Measurements from ENCODE around the gene HCAR2.
"Not testable (repeated sequence)": the region's sequence is repeated elsewhere in the genome, so short reads cannot be mapped to it uniquely, and the experiment has no call there.

The HCAR2 gene

GRCh38 chr12:122716658-122717057 lies 13.5 kb upstream of the HCAR2 start, which contains the start of gene HCAR3:
TSS of gene HCAR3 (minus strand) at chr12:122716811. CDS start at chr12:122716737, 74 bp downstream.
- DNase-seq (ENCODE audit: low read depth in 2 of 2) = not testable (repeated sequence)

GRCh38 chr12:122715211-122715610 lies 12.1 kb upstream of the HCAR2 start:
- DNase-seq (ENCODE audit: low read depth in 2 of 2) = not testable (repeated sequence)

- DNase-seq (ENCODE audit: low read depth in 2 of 2) = not testable (repeated sequence)
Observed at GRCh38 chr12:122713491-122714188, 10.5 kb upstream of the HCAR2 start.

- DNase-seq (ENCODE audit: low read depth in 2 of 2) = not testable (repeated sequence)
Observed at GRCh38 chr12:122711266-122711665, 8.1 kb upstream of the HCAR2 start.

- DNase-seq (ENCODE audit: low read depth in 2 of 2) = not testable (repeated sequence)
Observed at GRCh38 chr12:122710341-122710740, 7.2 kb upstream of the HCAR2 start.

GRCh38 chr12:122709287-122709686 lies 6.1 kb upstream of the HCAR2 start:
- not testable (repeated sequence) for DNase-seq (ENCODE audit: low read depth in 2 of 2)

GRCh38 chr12:122703841-122704240 lies 684 bp upstream of the HCAR2 start:
- not testable (repeated sequence) for DNase-seq (ENCODE audit: low read depth in 2 of 2)

GRCh38 chr12:122701481-122701880 lies 1.7 kb downstream of the HCAR2 start:
- DNase-seq (ENCODE audit: low read depth in 2 of 2) = not testable (repeated sequence)

GRCh38 chr12:122700038-122700710 lies 3.0 kb downstream of the HCAR2 start:
- DNase-seq (ENCODE audit: low read depth in 2 of 2) = not testable (repeated sequence)

DNA sequence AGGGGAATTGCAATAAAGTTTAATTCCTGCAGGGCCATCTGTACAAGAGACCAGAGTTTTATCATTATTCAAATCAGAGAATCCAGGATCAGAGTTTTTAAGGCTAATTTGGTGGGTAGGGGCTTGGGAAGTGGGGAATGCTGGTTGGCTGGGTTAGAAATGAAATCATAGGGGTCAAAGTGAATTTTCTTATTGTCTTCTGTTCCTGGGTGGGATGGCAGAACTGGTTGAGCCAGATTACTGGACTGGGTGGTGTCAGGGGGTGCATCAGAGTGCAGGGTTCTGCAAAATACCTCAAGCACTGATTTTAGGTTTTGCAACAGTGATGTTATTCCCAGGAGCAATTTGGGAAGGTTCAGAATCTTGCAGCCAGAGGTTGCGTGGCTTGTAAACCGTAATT lies 6.2 kb downstream of the HCAR2 start:
- not testable (repeated sequence) for DNase-seq (ENCODE audit: low read depth in 2 of 2)

- DNase-seq (ENCODE audit: low read depth in 2 of 2) = no peak
Observed at GRCh38 chr12:122691566-122691965, 11.6 kb downstream of the HCAR2 start.

GRCh38 chr12:122688291-122688690 lies 14.9 kb downstream of the HCAR2 start:
- DNase-seq (ENCODE audit: low read depth in 2 of 2) = no peak

DNA sequence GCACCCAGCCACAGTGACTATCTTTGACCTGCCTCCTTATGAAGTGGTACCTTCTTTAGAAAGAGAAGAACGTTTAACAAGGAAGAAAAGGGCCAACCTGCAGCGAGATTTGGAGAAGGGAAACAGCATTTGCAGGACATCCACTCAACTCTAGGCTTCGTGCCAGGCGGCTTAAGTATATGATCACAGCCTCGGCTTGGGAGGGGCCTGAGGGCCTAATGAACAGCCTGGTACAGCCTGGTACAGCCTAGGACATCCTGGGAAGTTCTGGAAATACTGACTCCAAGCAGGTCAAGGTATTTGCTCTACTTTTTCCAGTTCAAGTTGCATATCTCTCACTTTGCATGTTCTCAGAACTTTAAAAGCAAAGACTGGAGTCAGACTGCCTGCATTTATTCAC lies 16.1 kb downstream of the HCAR2 start:
- DNase-seq (ENCODE audit: low read depth in 2 of 2) = no peak

GRCh38 chr12:122686538-122686937 lies 16.6 kb downstream of the HCAR2 start:
- no peak for DNase-seq (ENCODE audit: low read depth in 2 of 2)

GRCh38 chr12:122684297-122684813 lies 18.8 kb downstream of the HCAR2 start:
- no peak for DNase-seq (ENCODE audit: low read depth in 2 of 2)

- peak in 1 of 2 experiments; percentile 17 for DNase-seq (ENCODE audit: low read depth in 2 of 2)
Observed at GRCh38 chr12:122681814-122682213, 21.3 kb downstream of the HCAR2 start.

- not testable (repeated sequence) for DNase-seq (ENCODE audit: low read depth in 2 of 2)
Observed at GRCh38 chr12:122680989-122681388, 22.2 kb downstream of the HCAR2 start.

DNA sequence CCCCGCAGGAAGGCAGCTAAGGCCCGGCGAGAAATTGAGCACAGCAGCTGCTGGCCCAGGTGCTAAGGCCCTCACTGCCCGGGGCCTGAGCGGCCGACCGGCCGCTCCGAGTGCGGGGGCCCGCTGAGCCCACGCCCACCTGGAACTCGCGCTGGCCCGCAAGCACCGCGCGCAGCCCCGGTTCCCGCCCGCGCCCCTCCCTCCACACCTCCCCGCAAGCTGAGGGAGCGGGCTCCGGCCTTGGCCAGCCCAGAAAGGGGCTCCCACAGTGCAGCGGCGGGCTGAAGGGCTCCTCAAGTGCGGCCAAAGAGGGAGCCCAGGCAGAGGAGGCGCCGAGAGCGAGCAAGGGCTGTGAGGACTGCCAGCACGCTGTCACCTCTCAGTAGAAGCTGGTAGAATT lies 26.4 kb downstream of the HCAR2 start:
- DNase-seq (ENCODE audit: low read depth in 2 of 2) = not testable (repeated sequence)

DNA sequence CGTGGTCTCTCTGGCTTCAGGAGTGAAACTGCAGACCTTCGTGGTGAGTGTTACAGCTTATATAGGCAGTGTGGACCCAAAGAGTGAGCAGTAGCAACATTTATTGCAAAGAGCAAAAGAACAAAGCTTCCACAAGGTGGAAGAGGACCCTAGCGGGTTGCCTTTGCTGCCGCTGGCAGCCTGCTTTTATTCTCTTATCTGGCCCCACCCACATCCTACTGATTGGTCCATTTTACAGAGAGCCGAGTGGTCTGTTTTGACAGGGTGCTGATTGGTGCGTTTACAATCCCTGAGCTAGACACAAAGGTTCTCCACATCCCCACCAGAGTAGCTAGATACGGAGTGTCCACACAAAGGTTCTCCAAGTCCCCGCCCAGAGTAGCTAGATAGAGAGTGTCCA lies 27.1 kb downstream of the HCAR2 start:
- not testable (repeated sequence) for DNase-seq (ENCODE audit: low read depth in 2 of 2)

DNA sequence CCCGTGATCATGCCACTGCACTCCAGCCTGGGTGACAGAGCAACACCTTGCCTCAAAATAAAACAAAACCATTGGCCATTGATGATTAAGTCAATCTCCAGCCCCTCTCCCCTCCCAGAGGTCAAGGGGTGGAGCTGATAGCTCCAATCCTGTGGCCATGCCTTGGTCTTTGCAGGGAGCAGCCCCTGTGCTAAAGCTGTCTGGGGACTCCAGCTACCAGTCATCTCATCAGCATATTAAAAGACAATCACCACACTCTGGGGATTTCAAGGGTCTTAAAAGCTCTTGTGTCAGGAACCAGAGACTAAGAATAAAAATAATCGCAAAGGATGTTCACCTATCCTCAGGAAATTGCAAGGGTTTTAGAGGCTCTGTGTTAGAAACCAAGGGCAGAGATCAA lies 30.6 kb downstream of the HCAR2 start:
- no peak for DNase-seq (ENCODE audit: low read depth in 2 of 2)

DNA sequence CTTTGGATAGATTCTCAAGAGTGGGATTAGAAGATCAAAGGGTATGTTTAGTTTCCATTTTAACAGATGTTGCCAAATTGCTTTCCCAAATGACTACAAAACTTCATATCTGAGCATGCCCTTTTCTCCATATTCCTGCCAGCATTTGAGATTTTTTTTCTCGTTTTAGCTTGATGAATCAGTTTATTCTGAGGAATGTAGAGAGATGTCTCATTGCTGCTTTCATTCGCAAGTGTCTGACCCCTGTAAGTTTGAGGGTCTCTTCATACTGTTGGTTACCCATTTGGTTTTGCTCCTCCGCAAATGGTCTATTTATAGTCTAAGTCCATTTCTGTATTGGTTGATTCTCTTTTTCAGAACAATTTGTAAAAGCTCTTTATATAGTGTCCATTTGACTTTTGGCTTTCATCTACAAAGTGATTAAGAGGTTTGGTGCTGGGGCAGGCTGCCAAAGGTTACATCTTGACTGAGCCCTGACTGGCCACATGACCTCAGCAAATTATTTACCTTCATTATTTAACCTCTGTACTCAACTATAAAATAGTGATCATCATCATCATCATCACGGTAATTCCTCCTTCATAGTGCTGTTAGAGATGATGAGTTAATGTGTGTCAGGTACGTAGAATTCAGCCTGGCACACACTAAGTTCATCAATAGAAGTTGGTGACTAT lies 33.6 kb downstream of the HCAR2 start:
- no peak for DNase-seq (ENCODE audit: low read depth in 2 of 2)

DNA sequence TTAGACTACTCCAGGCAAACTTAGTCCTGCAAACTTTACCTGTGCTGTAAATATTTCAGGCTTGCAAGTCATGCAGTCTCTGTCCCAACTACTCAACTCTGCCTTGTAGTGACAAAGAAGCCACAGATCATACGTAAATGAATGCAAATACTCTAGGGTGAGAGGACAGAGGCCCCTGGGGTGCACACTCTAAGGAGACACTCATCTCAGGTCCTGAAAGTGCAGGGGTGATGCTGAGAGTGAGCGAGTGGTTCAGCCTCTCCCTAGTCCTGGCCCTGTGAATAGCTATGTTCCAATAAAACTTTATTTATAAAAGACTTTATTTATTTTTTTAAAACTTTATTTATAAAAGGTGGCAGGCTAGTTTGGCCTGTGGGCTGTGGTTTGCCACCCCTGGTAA lies 34.9 kb downstream of the HCAR2 start:
- no peak for DNase-seq (ENCODE audit: low read depth in 2 of 2)

All from fibroblast of skin of left quadriceps (primary cell).